H9 (cell line): ENCODE measurements around the gene PCNX2. TPM values are rescaled to one million over a fixed set of nuclear protein-coding genes. Genes with fewer than 3 reads are reported as not detected.

Experiments
- DNase-seq: peaks from one replicate; pipeline ENCODE4 v3.0.0-alpha.2; 2017
- H2AFZ ChIP-seq: one replicate; pipeline ENCODE4 v1.6.1; 2013; ENCODE audit warnings: mild to moderate bottlenecking, low read length, control low read depth, moderate library complexity
- H2AK5ac ChIP-seq: 2 replicates; pipeline ENCODE4 v1.6.1; 2013; ENCODE audit warnings: low read length, control low read depth, mixed read lengths; ENCODE audit not compliant: insufficient read length
- H2BK120ac ChIP-seq: one replicate; pipeline ENCODE4 v1.6.1; 2013; ENCODE audit warnings: low read depth, mild to moderate bottlenecking, low read length, control low read depth, inconsistent platforms; ENCODE audit not compliant: poor library complexity, severe bottlenecking
- H2BK12ac ChIP-seq: 2 replicates; pipeline ENCODE4 v1.6.1; 2013; ENCODE audit warnings: low read length, control low read depth, mixed read lengths, low read depth; ENCODE audit not compliant: insufficient read length
- H2BK15ac ChIP-seq: 2 replicates; pipeline ENCODE4 v1.6.1; 2013; ENCODE audit warnings: low read depth, low read length, control low read depth
- H2BK20ac ChIP-seq: one replicate; pipeline ENCODE4 v1.6.1; 2013; ENCODE audit warnings: low read depth, mild to moderate bottlenecking, low read length, control low read depth, inconsistent platforms; ENCODE audit not compliant: poor library complexity, severe bottlenecking
- H2BK5ac ChIP-seq: 2 replicates; pipeline ENCODE4 v1.6.1; 2013; ENCODE audit warnings: low read length, control low read depth, mixed read lengths; ENCODE audit not compliant: insufficient read length
- H3K14ac ChIP-seq: 2 replicates; pipeline ENCODE4 v1.6.1; 2013; ENCODE audit warnings: low read length, control low read depth; ENCODE audit not compliant: insufficient read depth
- H3K18ac ChIP-seq: 2 replicates; pipeline ENCODE4 v1.6.1; 2013; ENCODE audit warnings: low read depth, mild to moderate bottlenecking, mixed read lengths, low read length, control low read depth; ENCODE audit not compliant: insufficient read length
- H3K23ac ChIP-seq: 2 replicates; pipeline ENCODE4 v1.6.1; 2013; ENCODE audit warnings: low read length, control low read depth, mixed read lengths, low read depth; ENCODE audit not compliant: insufficient read length
- H3K23me2 ChIP-seq: 2 replicates; pipeline ENCODE4 v1.6.1; 2013; ENCODE audit warnings: low read depth, mild to moderate bottlenecking, mixed read lengths, low read length, control low read depth; ENCODE audit not compliant: insufficient read length, poor library complexity, severe bottlenecking
- H3K27ac ChIP-seq: 2 replicates; pipeline ENCODE4 v1.5.1; 2013; ENCODE audit warnings: low read length, control low read depth, mixed read lengths, low read depth; ENCODE audit not compliant: insufficient read length
- H3K27me3 ChIP-seq: 2 replicates; pipeline ENCODE4 v1.6.1; 2013; ENCODE audit warnings: low read length, control low read depth, inconsistent platforms; ENCODE audit not compliant: insufficient read depth
- H3K4ac ChIP-seq: 2 replicates; pipeline ENCODE4 v1.6.1; 2013; ENCODE audit warnings: low read depth, mild to moderate bottlenecking, control low read depth, inconsistent platforms, low read length, moderate library complexity
- H3K4me1 ChIP-seq: 2 replicates; pipeline ENCODE4 v1.6.1; 2013; ENCODE audit warnings: low read length, control low read depth, inconsistent platforms; ENCODE audit not compliant: insufficient read depth
- H3K4me2 ChIP-seq: 2 replicates; pipeline ENCODE4 v1.6.1; 2013; ENCODE audit warnings: low read length, control low read depth, mixed read lengths; ENCODE audit not compliant: insufficient read length, insufficient read depth
- H3K56ac ChIP-seq: 2 replicates; pipeline ENCODE4 v1.6.1; 2013; ENCODE audit warnings: low read depth, mild to moderate bottlenecking, mixed read lengths, low read length, control low read depth; ENCODE audit not compliant: insufficient read length
- H3K79me1 ChIP-seq: 2 replicates; pipeline ENCODE4 v1.6.1; 2013; ENCODE audit warnings: low read depth, mild to moderate bottlenecking, moderate library complexity, low read length, control low read depth, inconsistent platforms; ENCODE audit not compliant: insufficient read depth, poor library complexity, severe bottlenecking
- H3K79me2 ChIP-seq: 2 replicates; pipeline ENCODE4 v1.6.1; 2013; ENCODE audit warnings: low read length, control low read depth, inconsistent platforms; ENCODE audit not compliant: insufficient read depth
- H3K9ac ChIP-seq: 2 replicates; pipeline ENCODE4 v1.6.1; 2013; ENCODE audit warnings: low read length, control low read depth, mixed read lengths; ENCODE audit not compliant: insufficient read length; ENCODE audit errors: extremely low read depth
- H3K9me3 ChIP-seq: one replicate; pipeline ENCODE4 v1.6.1; 2013; ENCODE audit warnings: low read depth, low read length, inconsistent platforms; ENCODE audit not compliant: control insufficient read depth
- H3T11ph ChIP-seq: one replicate; pipeline ENCODE4 v1.6.1; 2013; ENCODE audit warnings: mild to moderate bottlenecking, low read length, control low read depth, inconsistent platforms
- H4K20me1 ChIP-seq: one replicate; pipeline ENCODE4 v1.6.1; 2013; ENCODE audit not compliant: control insufficient read depth, insufficient read length, insufficient read depth
- H4K5ac ChIP-seq: 2 replicates; pipeline ENCODE4 v1.6.1; 2013; ENCODE audit warnings: low read depth, mild to moderate bottlenecking, mixed read lengths, low read length, control low read depth; ENCODE audit not compliant: insufficient read length
- H4K8ac ChIP-seq: replicated peaks from 2 replicates; pipeline ENCODE4 v1.6.1; 2013; ENCODE audit warnings: low read length, control low read depth, mixed read lengths, low read depth; ENCODE audit not compliant: insufficient read length
- H4K91ac ChIP-seq: 2 replicates; pipeline ENCODE4 v1.6.1; 2013; ENCODE audit warnings: low read depth, mild to moderate bottlenecking, moderate library complexity, mixed read lengths, low read length, control low read depth; ENCODE audit not compliant: insufficient read length
- H3K27ac Mint-ChIP-seq, 3 experiments: 2 replicates in 2 of 3; 3 replicates in 1 of 3; pipeline ENCODE4 v1.8.0; 2020 to 2021; ENCODE audit warnings: mixed read lengths in 3 of 3, mild to moderate bottlenecking in 1 of 3, moderate library complexity in 1 of 3
- H3K27me3 Mint-ChIP-seq: 2 replicates; pipeline ENCODE4 v1.8.0; 2021; ENCODE audit warnings: low read depth, mild to moderate bottlenecking, moderate library complexity, mixed read lengths
- H3K36me3 Mint-ChIP-seq, 3 experiments: 2 replicates in 2 of 3; 3 replicates in 1 of 3; pipeline ENCODE4 v1.8.0; 2020 to 2021; ENCODE audit warnings: low read depth in 3 of 3, mixed read lengths in 3 of 3; ENCODE audit not compliant: insufficient read depth in 1 of 3
- H3K4me1 Mint-ChIP-seq, 2 experiments: 2 replicates each; pipeline ENCODE4 v1.8.0; 2020; ENCODE audit warnings: mixed read lengths in 2 of 2
- H3K4me3 Mint-ChIP-seq, 2 experiments: 2 replicates in 1 of 2; 3 replicates in 1 of 2; pipeline ENCODE4 v1.8.0; 2020 to 2021; ENCODE audit warnings: mild to moderate bottlenecking in 2 of 2, mixed read lengths in 2 of 2, moderate library complexity in 1 of 2
- H3K9me3 Mint-ChIP-seq, 2 experiments: 2 replicates in 1 of 2; 3 replicates in 1 of 2; pipeline ENCODE4 v1.8.0; 2020; ENCODE audit warnings: mild to moderate bottlenecking in 2 of 2, mixed read lengths in 2 of 2, moderate library complexity in 1 of 2
- CTCF ChIP-seq: fragments of 200-600 bp; sonication (generic); conservative IDR thresholded peaks from 3 replicates; pipeline ENCODE4 v1.8.0; 2021; ENCODE audit warnings: antibody characterized with exemption, mild to moderate bottlenecking
- WGBS: extraction: QIAGEN DNeasy Blood & Tissue Kit; methylation state at CpG from one replicate; pipeline ENCODE4 v1.1.7; 2013; ENCODE audit warnings: missing lambda C conversion rate, low lambda C conversion rate, mixed read lengths; ENCODE audit not compliant: insufficient read length; ENCODE audit errors: extremely low coverage; 5-methylcytosine and 5-hydroxymethylcytosine counted together
- total RNA-seq: library from RNA; stranded (reverse); gene quantifications from 2 replicates; pipeline ENCODE4 v1.2.1, GENCODE V29; 2021

The PCNX2 gene
- total RNA-seq, 1 experiment from 2014 or later: 45.1 TPM

GRCh38 chr1:233033361-233033760 lies 262.2 kb downstream of the PCNX2 start:
- TF ChIP-seq CTCF: no peak
- no peaks in the 10 kb centered on the region for H3K79me1 ChIP-seq
- H3K79me2 ChIP-seq: no peaks in the 10 kb centered on the region
- H3K56ac ChIP-seq: no peak overlapping the region
- no CpG with 5 or more reads among the region's 3 CpGs for WGBS
- no peak overlapping the region for H2AK5ac ChIP-seq
- H4K20me1 ChIP-seq: no peaks in the 10 kb centered on the region
- no peaks in the 10 kb centered on the region for H3K27me3 ChIP-seq
- H3K27ac ChIP-seq: no peak overlapping the region
- Mint-ChIP-seq H3K9me3 (no peaks in the 10 kb centered on the region), H3K4me3 (no peak overlapping the region), H3K27me3 (no peaks in the 10 kb centered on the region), H3K36me3 (peaks cover 0 to 5% (median 3%) of the 10 kb centered on the region in 3 experiments; a peak in 4 of 7 replicates), H3K4me1 (no peaks in the 10 kb centered on the region), H3K27ac (no peak overlapping the region; a peak in 1 of 7 replicates)
- H2BK15ac ChIP-seq: no peak overlapping the region
- no peak overlapping the region for H3T11ph ChIP-seq
- no peak overlapping the region for H4K8ac ChIP-seq
- H2BK120ac ChIP-seq: no peak overlapping the region
- H3K23ac ChIP-seq: no peak overlapping the region
- H4K5ac ChIP-seq: no peak overlapping the region
- H3K9ac ChIP-seq: no peak overlapping the region
- no peak overlapping the region for H2AFZ ChIP-seq
- no peak overlapping the region for H3K4ac ChIP-seq
- no peak overlapping the region for H2BK5ac ChIP-seq
- H3K9me3 ChIP-seq: no peaks in the 10 kb centered on the region
- no peak overlapping the region for H2BK20ac ChIP-seq
- no peak overlapping the region for H2BK12ac ChIP-seq
- no peak overlapping the region for H4K91ac ChIP-seq
- no peaks in the 10 kb centered on the region for H3K4me1 ChIP-seq
- no peak overlapping the region for H3K18ac ChIP-seq
- no peak overlapping the region for H3K14ac ChIP-seq
- DNase-seq: no peak
- H3K4me2 ChIP-seq: no peak overlapping the region
- no peaks in the 10 kb centered on the region for H3K23me2 ChIP-seq
